IMR-90 (cell line): ENCODE results near the gene TGM2. TPM values are rescaled to one million over a fixed set of nuclear protein-coding genes. Genes with fewer than 3 reads are reported as not detected.

Experiments used
- ATAC-seq: fragments of 200-7000 bp; cut with Tn5 transposase; 2 replicates; pipeline ENCODE4 v1.9.1; 2020; ENCODE audit warnings: low read depth, mild to moderate bottlenecking, moderate library complexity
- BruUV-seq: library from RNA; stranded (reverse); fragments of 400-500 nt; replicated peaks from 2 replicates; lab custom pipeline; 2021; lab: Mats Ljungman, UMichigan
- CTCF ChIA-PET: fragments of 300-600 bp; formaldehyde crosslinking; extraction: SDS; loops from one replicate; lab custom pipeline; 2021; ENCODE audit warnings: antibody characterized with exemption; lab: Yijun Ruan, JAX
- POLR2A ChIA-PET: fragments of 300-600 bp; sonication (Branson Sonifier 250); formaldehyde crosslinking; loops from one replicate; lab custom pipeline; 2022; ENCODE audit warnings: antibody characterized with exemption; ENCODE audit not compliant: unreplicated experiment; lab: Charles Lee
- DNase-seq: peaks from one replicate; pipeline ENCODE4 v3.0.0; 2013
- H2AFZ ChIP-seq: replicated peaks from 2 replicates; pipeline ENCODE3; 2013; ENCODE audit warnings: low read length, mild to moderate bottlenecking; ENCODE audit not compliant: poor library complexity
- H2AK5ac ChIP-seq: 2 replicates; pipeline ENCODE4 v1.6.1; 2013; ENCODE audit warnings: low read depth, low read length, inconsistent platforms
- H2AK9ac ChIP-seq: replicated peaks from 2 replicates; pipeline ENCODE3; 2013; ENCODE audit warnings: mild to moderate bottlenecking, low read depth, low read length, moderate library complexity; ENCODE audit not compliant: poor library complexity
- H2BK120ac ChIP-seq: 2 replicates; pipeline ENCODE4 v1.6.1; 2013; ENCODE audit warnings: low read depth, low read length, inconsistent platforms
- H2BK15ac ChIP-seq: 3 replicates; pipeline ENCODE4 v1.6.1; 2013; ENCODE audit warnings: low read depth, low read length, inconsistent platforms
- H2BK20ac ChIP-seq: 2 replicates; pipeline ENCODE4 v1.6.1; 2013; ENCODE audit warnings: low read depth, mild to moderate bottlenecking, inconsistent platforms, low read length, moderate library complexity
- H2BK5ac ChIP-seq: 2 replicates; pipeline ENCODE4 v1.6.1; 2013; ENCODE audit warnings: mild to moderate bottlenecking, low read depth, low read length, inconsistent platforms; ENCODE audit not compliant: poor library complexity, severe bottlenecking
- H3K14ac ChIP-seq: replicated peaks from 2 replicates; pipeline ENCODE4 v1.6.1; 2013; ENCODE audit warnings: low read depth, low read length, inconsistent platforms
- H3K18ac ChIP-seq: 2 replicates; pipeline ENCODE4 v1.6.1; 2013; ENCODE audit warnings: low read depth, low read length, control low read depth
- H3K23ac ChIP-seq: 2 replicates; pipeline ENCODE4 v1.6.1; 2013; ENCODE audit warnings: low read depth, low read length, inconsistent platforms
- H3K27ac ChIP-seq: 2 replicates; pipeline ENCODE4 v1.5.1; 2013; ENCODE audit warnings: mild to moderate bottlenecking, control low read depth, low read length; ENCODE audit not compliant: insufficient read depth
- H3K27me3 ChIP-seq: 2 replicates; pipeline ENCODE4 v1.6.1; 2013; ENCODE audit warnings: low read length; ENCODE audit not compliant: control insufficient read depth, insufficient read depth
- H3K36me3 ChIP-seq: 2 replicates; pipeline ENCODE4 v1.6.1; 2013; ENCODE audit warnings: low read length, mixed read lengths; ENCODE audit not compliant: control insufficient read depth, insufficient read depth
- H3K4ac ChIP-seq: 2 replicates; pipeline ENCODE4 v1.6.1; 2013; ENCODE audit warnings: low read depth, low read length, inconsistent platforms
- H3K4me1 ChIP-seq: 2 replicates; pipeline ENCODE4 v1.6.1; 2013; ENCODE audit warnings: low read length, mixed read lengths; ENCODE audit not compliant: control insufficient read depth, insufficient read depth
- H3K4me2 ChIP-seq: 2 replicates; pipeline ENCODE4 v1.6.1; 2013; ENCODE audit warnings: low read depth, mild to moderate bottlenecking, control low read depth, low read length, moderate library complexity
- H3K4me3 ChIP-seq: 2 replicates; pipeline ENCODE4 v1.5.1; 2013; ENCODE audit warnings: low read depth, mild to moderate bottlenecking, control low read depth, low read length, moderate library complexity; ENCODE audit not compliant: insufficient read depth
- H3K56ac ChIP-seq: 2 replicates; pipeline ENCODE4 v1.6.1; 2013; ENCODE audit warnings: low read length, inconsistent platforms; ENCODE audit not compliant: insufficient read depth; ENCODE audit errors: extremely low read depth
- H3K79me1 ChIP-seq, 2 experiments: 2 replicates each; pipeline ENCODE4 v1.6.1; 2013; ENCODE audit warnings: low read length in 2 of 2, inconsistent platforms in 1 of 2, low read depth in 1 of 2
- H3K9ac ChIP-seq: 2 replicates; pipeline ENCODE4 v1.6.1; 2013; ENCODE audit warnings: low read depth, low read length, control low read depth
- H3K9me1 ChIP-seq: 2 replicates; pipeline ENCODE4 v1.6.1; 2013; ENCODE audit warnings: low read length, inconsistent platforms; ENCODE audit not compliant: insufficient read depth
- H3K9me3 ChIP-seq: 2 replicates; pipeline ENCODE4 v1.6.1; 2013; ENCODE audit warnings: low read length; ENCODE audit not compliant: control insufficient read depth, insufficient read depth
- H4K20me1 ChIP-seq: 2 replicates; pipeline ENCODE4 v1.6.1; 2013; ENCODE audit warnings: low read length, inconsistent platforms; ENCODE audit not compliant: insufficient read depth
- H4K5ac ChIP-seq: 2 replicates; pipeline ENCODE4 v1.6.1; 2013; ENCODE audit warnings: mild to moderate bottlenecking, low read depth, low read length, control low read depth
- H4K8ac ChIP-seq, 2 experiments: 2 replicates each; pipeline ENCODE4 v1.6.1; 2013; ENCODE audit warnings: low read depth in 2 of 2, low read length in 2 of 2, control low read depth in 1 of 2, inconsistent platforms in 1 of 2
- H4K91ac ChIP-seq: 2 replicates; pipeline ENCODE4 v1.6.1; 2013; ENCODE audit warnings: low read depth, low read length, inconsistent platforms; ENCODE audit not compliant: insufficient read depth
- CEBPB ChIP-seq: IDR thresholded peaks from 2 replicates; pipeline ENCODE4 v1.6.1; 2012; ENCODE audit warnings: low read depth, low read length, improper control_type of control experiment
- MXI1 ChIP-seq: IDR thresholded peaks from 2 replicates; pipeline ENCODE4 v1.6.1; 2012; ENCODE audit warnings: low read depth, mild to moderate bottlenecking, low read length, moderate library complexity, borderline replicate concordance
- RAD21 ChIP-seq: IDR thresholded peaks from 2 replicates; pipeline ENCODE4 v1.6.1; 2012; ENCODE audit warnings: low read length, improper control_type of control experiment
- SMC3 ChIP-seq: fragments of 150-350 bp; IDR thresholded peaks from 2 replicates; pipeline ENCODE4 v1.6.1; 2016; ENCODE audit warnings: low read depth, mild to moderate bottlenecking, antibody characterized with exemption, low read length, moderate library complexity
- WGBS, 2 experiments: methylation state at CpG; one replicate each; pipeline versions ENCODE4 v1.1.5 to v1.1.7; 2013; ENCODE audit warnings: missing lambda C conversion rate in 2 of 2; ENCODE audit not compliant: insufficient read length in 1 of 2; ENCODE audit errors: extremely low coverage in 2 of 2; 5-methylcytosine and 5-hydroxymethylcytosine counted together
- dilution Hi-C: fragments of 300-500 bp; cut with HindIII; formaldehyde crosslinking; loops from one replicate; pipeline ENCODE4 v1.14.3; 2018; ENCODE audit warnings: low sequenced_read_pairs; ENCODE audit not compliant: unreplicated experiment
- in situ Hi-C: fragments of 300-500 bp; cut with MboI; formaldehyde crosslinking; loops from 3 replicates; pipeline ENCODE4 v1.14.3; 2019; ENCODE audit warnings: low sequenced_read_pairs, inconsistent platforms, mixed read lengths
- intact Hi-C: fragments of 100-400 bp; cut with micrococcal nuclease; formaldehyde crosslinking; loops from 2 replicates; pipeline ENCODE4 v1.10.0; 2022
- polyA plus RNA-seq, 3 experiments: library from polyadenylated mRNA; depleted of rRNA; stranded (reverse); fragments of >200 nt; gene quantifications; 2 replicates each; pipeline ENCODE4 v1.2.3, GENCODE V29; 2012; ENCODE audit warnings: low replicate concordance in 1 of 3
- total RNA-seq: library from RNA; depleted of rRNA; stranded (reverse); fragments of >200 nt; gene quantifications from 2 replicates; pipeline ENCODE4 v1.2.3, GENCODE V29; 2012
- TF ChIP-seq, protein P1 (sequence below): conservative IDR thresholded peaks from 2 replicates; pipeline ENCODE4 v1.5.1; 2012; ENCODE audit warnings: mild to moderate bottlenecking, low read depth, low read length, improper control_type of control experiment

The TGM2 gene
- total and polyA plus RNA-seq, 2 of the 4 experiments (the other 2 are of a cell fraction), result 239 to 268 TPM

DNA sequence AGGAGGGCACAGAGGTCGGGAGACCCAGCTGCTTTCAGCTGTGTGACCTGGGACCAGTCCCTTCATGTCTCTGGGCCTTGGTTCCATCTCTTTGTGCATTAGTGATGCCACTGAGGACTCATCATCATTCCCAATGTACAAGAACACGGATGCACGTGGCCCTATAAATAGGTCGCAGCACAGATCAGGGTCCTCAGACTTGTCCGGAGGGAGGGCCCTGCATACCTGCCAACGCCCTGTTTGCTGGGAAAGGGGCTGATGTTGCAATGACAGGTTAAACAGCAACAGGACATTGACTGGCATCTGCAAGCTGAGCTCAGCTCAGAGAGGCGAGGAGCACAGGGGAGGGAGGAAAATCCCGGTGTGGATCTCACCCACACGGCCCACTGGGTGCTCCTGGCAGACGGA, 21.8 kb downstream of the TGM2 start:
- POLR2A ChIA-PET, result no interaction called here
- Histone ChIP-seq H3K18ac (no peak overlapping the region), H3K14ac (peak overlapping the region; percentile 7; the same call in 1 of the 2 replicates), H2BK5ac (no peak overlapping the region), H3K79me1 (peaks cover 4 to 28% of the 10 kb centered on the region in 2 experiments; a peak in 3 of 4 replicates), H2BK120ac (peak overlapping the region; percentile 49), H2AK5ac (peak overlapping the region; percentile 57), H3K4me1 (peaks cover 17% of the 10 kb centered on the region), H4K20me1 (no peaks in the 10 kb centered on the region), H3K56ac (no peak overlapping the region), H3K23ac (peak overlapping the region; percentile 12; the same call in 1 of the 2 replicates), H3K9me1 (peaks cover 28% of the 10 kb centered on the region), H3K27me3 (no peaks in the 10 kb centered on the region), H3K27ac (no peak overlapping the region), H3K4me2 (no peak overlapping the region), H2AFZ (no peak overlapping the region), H4K5ac (no peak overlapping the region), H3K4ac (peak overlapping the region; percentile 94), H3K4me3 (no peak overlapping the region), H3K36me3 (peaks cover 58% of the 10 kb centered on the region), H2BK20ac (peak overlapping the region; percentile 39; the same call in 1 of the 2 replicates), H2BK15ac (peak overlapping the region; percentile 12; the same call in 1 of the 3 replicates), H4K8ac (peak overlapping the region; percentile 21 to 38; a peak in 3 of 4 replicates), H3K9ac (no peak overlapping the region), H4K91ac (peak overlapping the region; percentile 19), H3K9me3 (no peaks in the 10 kb centered on the region), H2AK9ac (peak overlapping the region; percentile 11)
- no peak for TF ChIP-seq SMC3
- TF ChIP-seq, protein P1, sequence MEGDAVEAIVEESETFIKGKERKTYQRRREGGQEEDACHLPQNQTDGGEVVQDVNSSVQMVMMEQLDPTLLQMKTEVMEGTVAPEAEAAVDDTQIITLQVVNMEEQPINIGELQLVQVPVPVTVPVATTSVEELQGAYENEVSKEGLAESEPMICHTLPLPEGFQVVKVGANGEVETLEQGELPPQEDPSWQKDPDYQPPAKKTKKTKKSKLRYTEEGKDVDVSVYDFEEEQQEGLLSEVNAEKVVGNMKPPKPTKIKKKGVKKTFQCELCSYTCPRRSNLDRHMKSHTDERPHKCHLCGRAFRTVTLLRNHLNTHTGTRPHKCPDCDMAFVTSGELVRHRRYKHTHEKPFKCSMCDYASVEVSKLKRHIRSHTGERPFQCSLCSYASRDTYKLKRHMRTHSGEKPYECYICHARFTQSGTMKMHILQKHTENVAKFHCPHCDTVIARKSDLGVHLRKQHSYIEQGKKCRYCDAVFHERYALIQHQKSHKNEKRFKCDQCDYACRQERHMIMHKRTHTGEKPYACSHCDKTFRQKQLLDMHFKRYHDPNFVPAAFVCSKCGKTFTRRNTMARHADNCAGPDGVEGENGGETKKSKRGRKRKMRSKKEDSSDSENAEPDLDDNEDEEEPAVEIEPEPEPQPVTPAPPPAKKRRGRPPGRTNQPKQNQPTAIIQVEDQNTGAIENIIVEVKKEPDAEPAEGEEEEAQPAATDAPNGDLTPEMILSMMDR, result no peak
- TF ChIP-seq CEBPB, result peak; percentile 57
- TF ChIP-seq MXI1, result no peak
- TF ChIP-seq RAD21, result no peak
- dilution Hi-C loops (no loop called here), in situ Hi-C loops (no loop called here), intact Hi-C loops (no loop called here)
- ATAC-seq, result no peak
- CTCF ChIA-PET, result no interaction called here
- 87% methylated on average over 5 of the region's 10 CpGs; no CpG with 5 or more reads in 1 of the 2 experiments for WGBS, 2 experiments
- no peak for DNase-seq
- BruUV-seq, result no TSS peak
